Endothelial cell of umbilical vein (primary cell): Measurements from ENCODE around the gene ERCC2.

Experiments
- CTCF ChIP-seq, 2 donors: IDR thresholded peaks; 1 replicate in 1 of 2; 2 replicates in 1 of 2; pipeline ENCODE4 v1.5.1; 2011; ENCODE audit warnings: low read length in 2 of 2, mild to moderate bottlenecking in 2 of 2, moderate library complexity in 2 of 2, control low read depth in 1 of 2, inconsistent platforms in 1 of 2, low read depth in 1 of 2; ENCODE audit not compliant: insufficient read depth in 1 of 2; ENCODE audit errors: extremely low read depth in 1 of 2
- EZH2 ChIP-seq: IDR thresholded peaks from 2 replicates; pipeline ENCODE4 v1.6.1; 2012; ENCODE audit warnings: borderline replicate concordance, low read depth, mild to moderate bottlenecking, moderate library complexity, low read length, inconsistent platforms; ENCODE audit not compliant: severe bottlenecking
- FOS ChIP-seq: IDR thresholded peaks from 2 replicates; pipeline ENCODE4 v1.6.1; 2011; ENCODE audit warnings: mild to moderate bottlenecking, low read length, moderate library complexity, borderline replicate concordance; ENCODE audit not compliant: insufficient read depth
- JUN ChIP-seq: IDR thresholded peaks from 2 replicates; pipeline ENCODE4 v1.6.1; 2011; ENCODE audit warnings: borderline replicate concordance, low read depth; ENCODE audit not compliant: insufficient read length, insufficient read depth
- MAX ChIP-seq: IDR thresholded peaks from 2 replicates; pipeline ENCODE4 v1.6.1; 2011; ENCODE audit not compliant: insufficient read depth, insufficient read length
- MYC ChIP-seq: IDR thresholded peaks from one replicate; pipeline ENCODE4 v1.6.1; 2011; ENCODE audit warnings: mild to moderate bottlenecking, low read depth, low read length
- POLR2A ChIP-seq: IDR thresholded peaks from 2 replicates; pipeline ENCODE4 v1.6.1; 2012; ENCODE audit warnings: low read depth, mild to moderate bottlenecking, control low read depth, low read length
- POLR2AphosphoS5 ChIP-seq: IDR thresholded peaks from 2 replicates; pipeline ENCODE4 v1.6.1; 2012; ENCODE audit warnings: low read depth, mild to moderate bottlenecking, control low read depth, low read length, moderate library complexity; ENCODE audit not compliant: insufficient read depth

- no peak for TF ChIP-seq POLR2AphosphoS5
- TF ChIP-seq CTCF (IDR thresholded peaks at IDR 0.05; ENCODE audit: extremely low read depth in 1 of 2, insufficient read depth in 1 of 2, low read depth in 1 of 2, low read length in 2 of 2) = no peak
- no peak for TF ChIP-seq POLR2A
- TF ChIP-seq EZH2 = no peak
- TF ChIP-seq FOS = no peak
- no peak for TF ChIP-seq JUN
- no peak for TF ChIP-seq MYC
- TF ChIP-seq MAX = no peak
Observed at GRCh38 chr19:45333609-45334303, 36.6 kb downstream of the ERCC2 start.
